LNCAP (cell line): ENCODE measurements around the gene SPRY4.

Experiments
- TF ChIP-seq, protein P1 (sequence below): fragments of 450-650 bp; IDR thresholded peaks from 2 replicates; pipeline ENCODE4 v1.5.1; 2017; ENCODE audit warnings: mild to moderate bottlenecking

Gene SPRY4

DNA sequence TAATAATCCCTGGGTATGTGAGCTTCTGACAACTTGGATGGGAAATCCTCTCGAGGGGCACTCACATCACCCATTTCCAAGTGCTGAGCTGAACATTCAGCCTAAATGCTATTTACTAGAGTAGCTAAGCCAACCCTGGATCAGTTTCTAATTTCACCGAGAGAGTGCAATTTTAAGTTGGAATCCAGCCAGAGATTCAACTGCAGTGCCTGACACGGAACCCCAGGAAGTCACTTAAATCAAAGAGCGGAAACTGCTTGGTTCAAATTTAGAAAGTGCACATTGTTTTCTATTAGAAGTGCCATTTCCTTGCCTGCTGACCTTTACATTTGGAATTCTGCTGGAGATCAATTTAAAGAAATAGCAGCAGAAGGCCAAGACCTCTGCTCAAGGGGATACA is 8.8 kb downstream of the SPRY4 start:
- TF ChIP-seq, protein P1, sequence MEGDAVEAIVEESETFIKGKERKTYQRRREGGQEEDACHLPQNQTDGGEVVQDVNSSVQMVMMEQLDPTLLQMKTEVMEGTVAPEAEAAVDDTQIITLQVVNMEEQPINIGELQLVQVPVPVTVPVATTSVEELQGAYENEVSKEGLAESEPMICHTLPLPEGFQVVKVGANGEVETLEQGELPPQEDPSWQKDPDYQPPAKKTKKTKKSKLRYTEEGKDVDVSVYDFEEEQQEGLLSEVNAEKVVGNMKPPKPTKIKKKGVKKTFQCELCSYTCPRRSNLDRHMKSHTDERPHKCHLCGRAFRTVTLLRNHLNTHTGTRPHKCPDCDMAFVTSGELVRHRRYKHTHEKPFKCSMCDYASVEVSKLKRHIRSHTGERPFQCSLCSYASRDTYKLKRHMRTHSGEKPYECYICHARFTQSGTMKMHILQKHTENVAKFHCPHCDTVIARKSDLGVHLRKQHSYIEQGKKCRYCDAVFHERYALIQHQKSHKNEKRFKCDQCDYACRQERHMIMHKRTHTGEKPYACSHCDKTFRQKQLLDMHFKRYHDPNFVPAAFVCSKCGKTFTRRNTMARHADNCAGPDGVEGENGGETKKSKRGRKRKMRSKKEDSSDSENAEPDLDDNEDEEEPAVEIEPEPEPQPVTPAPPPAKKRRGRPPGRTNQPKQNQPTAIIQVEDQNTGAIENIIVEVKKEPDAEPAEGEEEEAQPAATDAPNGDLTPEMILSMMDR = no peak

DNA sequence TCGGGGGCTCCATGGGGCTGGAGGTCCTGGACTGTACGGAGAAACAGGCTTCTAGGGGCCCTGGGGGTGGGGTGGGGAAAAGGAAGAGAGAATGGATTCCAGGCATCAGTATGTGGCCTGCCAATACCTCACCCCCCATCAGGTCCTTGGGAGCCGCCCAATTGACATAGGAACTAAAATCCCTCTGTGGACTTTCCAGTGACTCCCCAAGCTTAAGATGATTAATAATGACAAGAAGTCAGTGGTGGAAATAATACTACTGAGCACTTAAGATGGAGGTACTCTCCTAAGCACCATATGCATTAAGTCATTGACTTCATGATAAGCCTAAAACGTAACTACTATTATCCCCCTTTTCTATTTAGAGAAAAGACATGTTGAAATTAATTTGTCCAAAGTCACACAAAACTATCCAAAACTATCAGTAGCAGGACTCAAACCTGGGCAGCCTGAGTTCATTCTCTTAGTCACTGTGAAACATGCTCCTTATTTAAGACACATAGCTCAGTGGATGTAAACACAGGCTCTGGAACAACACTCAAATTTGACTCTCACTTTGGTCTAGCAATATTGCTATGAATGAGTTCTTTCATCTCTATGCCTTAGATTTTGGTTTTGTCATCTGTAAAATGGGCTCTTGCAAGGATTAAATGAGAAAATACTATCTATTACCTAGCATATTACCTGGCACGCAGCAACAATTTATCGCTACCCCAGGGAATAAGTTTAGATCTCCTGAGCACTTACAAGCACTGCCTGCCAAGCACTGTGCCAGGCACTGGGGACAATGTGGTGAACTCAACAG is 9.5 kb downstream of the SPRY4 start:
- TF ChIP-seq, protein P1 = no peak

DNA sequence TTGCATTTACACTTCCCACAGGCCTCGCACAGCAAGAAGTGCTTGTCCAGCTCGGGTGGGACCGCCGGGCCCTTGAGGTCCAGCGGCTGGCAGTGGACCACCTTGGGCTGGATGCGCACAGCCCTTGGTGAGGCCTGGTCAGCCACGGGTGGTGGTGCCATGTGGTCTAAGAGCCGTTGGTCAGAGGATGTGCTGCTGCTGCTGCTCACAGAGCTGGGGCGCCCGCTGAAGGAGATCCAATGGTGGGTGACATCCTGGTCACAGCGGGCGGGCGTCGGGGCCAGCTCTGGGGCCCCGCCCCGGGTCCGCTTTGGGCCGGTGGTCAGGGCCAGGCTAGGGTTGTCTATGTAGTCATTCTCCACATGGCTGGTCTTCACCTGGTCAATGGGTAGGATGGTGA is 10.2 kb downstream of the SPRY4 start:
- TF ChIP-seq, protein P1 = no peak

DNA sequence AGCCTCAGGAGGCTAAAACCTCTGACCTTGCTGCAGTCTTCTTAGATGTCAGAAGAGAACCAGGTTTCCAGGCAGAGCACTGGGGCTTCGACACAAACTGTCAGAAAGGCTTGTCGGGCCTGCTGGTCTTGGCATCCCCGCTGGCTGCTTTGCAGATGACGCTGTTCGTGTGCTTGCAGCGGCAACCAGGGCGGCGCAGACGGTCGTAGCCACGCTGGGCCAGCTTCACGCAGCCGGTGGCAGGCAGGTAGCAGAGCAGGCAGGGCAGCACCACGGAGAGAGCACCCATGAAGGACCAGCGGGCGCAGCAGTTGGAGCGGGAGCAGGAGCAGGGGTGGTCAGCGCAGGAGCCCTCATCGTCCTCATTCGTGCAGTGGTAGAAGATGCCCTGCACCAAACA is 10.7 kb downstream of the SPRY4 start:
- TF ChIP-seq, protein P1 = no peak

DNA sequence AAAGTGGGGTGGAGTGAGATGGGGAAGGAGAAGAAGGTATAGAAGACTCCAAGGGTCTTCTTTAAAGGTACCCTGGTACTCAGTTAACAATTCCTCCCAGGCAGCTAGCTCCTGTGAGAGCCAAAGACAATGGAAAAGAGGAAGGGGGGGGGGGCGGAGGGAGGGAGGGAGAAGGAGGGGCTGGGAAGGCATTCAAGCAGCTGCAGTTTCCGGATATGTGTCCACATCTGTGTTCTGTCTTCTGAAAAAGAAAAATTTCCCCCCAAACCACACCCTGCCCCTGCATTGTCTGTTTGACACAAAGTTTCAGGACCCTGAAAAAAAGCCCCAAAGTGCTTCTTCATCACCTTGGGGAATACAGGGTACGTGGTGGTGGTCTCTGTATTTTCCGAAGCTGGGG is 11.1 kb downstream of the SPRY4 start:
- TF ChIP-seq, protein P1 = no peak

DNA sequence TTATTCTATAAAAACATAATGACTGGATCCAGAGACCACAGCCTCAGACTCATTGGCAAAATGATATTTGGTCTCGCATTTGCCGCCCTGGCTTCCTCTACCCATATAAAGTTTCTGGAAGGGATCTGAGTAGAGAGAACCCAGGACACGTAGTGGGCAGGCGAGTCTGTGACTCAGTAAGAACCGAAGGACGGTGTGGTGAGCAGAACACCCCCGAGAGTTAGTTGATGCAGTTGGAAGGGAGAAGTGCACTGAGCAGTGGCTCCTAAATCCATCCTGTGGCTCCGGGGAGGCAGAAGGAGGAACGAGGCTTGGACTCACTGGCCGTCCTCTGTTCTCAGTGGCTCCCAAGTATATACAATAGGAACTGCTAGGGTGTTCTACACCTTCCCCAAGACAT is 11.5 kb downstream of the SPRY4 start:
- TF ChIP-seq, protein P1 = no peak

DNA sequence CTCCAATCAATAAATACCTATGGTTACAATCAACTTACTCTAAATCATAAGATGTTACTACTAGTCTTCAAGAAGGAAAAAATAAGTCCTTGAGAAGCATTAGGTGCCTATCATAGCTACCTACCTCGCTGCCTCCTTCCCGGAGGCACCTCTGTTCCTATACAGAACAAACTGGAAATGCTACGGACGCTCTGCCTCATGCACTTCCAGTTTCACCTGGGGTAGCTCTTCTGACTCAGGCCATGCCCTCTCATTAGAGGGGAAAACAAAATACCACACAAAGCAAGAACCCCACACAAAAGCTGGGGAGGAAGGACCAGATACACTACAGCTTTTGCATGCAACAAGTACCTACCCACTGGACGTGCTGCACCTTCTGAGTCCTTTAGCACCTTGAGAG is 12.4 kb downstream of the SPRY4 start:
- TF ChIP-seq, protein P1 = no peak

DNA sequence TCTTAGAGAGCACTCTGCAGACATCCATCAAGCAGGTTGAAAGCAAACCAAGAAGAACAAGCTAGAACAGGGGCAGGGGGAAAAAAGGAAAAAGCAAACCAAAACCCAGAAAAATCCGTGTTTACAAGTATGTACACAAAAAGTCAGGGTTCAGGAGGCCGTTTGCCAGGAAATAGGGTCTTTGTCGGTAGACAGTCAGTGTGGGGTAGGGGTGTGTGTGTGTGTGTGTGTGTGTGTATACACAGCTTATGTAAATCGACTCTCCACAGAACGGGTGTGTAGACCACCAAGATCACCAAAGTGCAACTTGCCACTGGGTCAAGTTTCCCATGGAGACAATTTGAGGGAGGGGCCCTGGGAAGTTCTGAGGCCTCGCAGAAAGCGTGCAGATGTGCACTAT is 13.1 kb downstream of the SPRY4 start:
- TF ChIP-seq, protein P1 = no peak
